ENCODE data around the gene CSMD2.

CSMD2 gene

GRCh38 chr1:33624261-33624990, 540.6 kb downstream of the CSMD2 start:
- in situ Hi-C loops (cut with HindIII; ENCODE audit: low sequenced_read_pairs): no loop called here
- no peak overlapping the region for H3K4me3 ChIP-seq (ENCODE audit: low read depth, low read length)
- DNase-seq (ENCODE audit: low read depth, low spot score): no peak
- no peak for TF ChIP-seq CTCF (IDR thresholded peaks at IDR 0.05; ENCODE audit: low read depth, low read length)

DNA sequence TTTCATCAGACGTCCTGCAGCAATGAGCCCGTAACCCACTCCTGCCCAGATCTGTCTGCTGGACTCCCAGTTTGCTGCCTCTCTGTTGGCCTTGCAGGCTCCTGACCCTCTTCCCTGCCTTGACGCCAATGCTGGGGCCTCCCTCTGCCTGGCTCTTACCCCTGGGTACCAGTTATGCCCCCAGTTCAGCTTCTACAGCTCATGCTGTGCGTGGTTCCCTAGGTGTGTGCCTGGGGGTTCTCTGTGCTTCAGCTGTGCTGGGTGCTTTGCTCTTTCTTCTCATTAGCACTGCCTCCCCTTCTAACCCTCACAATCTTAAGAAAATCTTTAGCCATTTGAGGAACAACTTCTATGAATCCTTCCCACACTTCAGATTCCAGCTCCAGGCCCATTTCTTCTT, 541.2 kb downstream of the CSMD2 start:
- no peak for TF ChIP-seq CTCF (IDR thresholded peaks at IDR 0.05; ENCODE audit: low read depth, low read length)
- no peak for DNase-seq (ENCODE audit: low read depth, low spot score)
- in situ Hi-C loops (cut with HindIII; ENCODE audit: low sequenced_read_pairs): no loop called here
- no peak overlapping the region for H3K4me3 ChIP-seq (ENCODE audit: low read depth, low read length)

- no peak overlapping the region for H3K4me3 ChIP-seq (ENCODE audit: low read depth, low read length)
- TF ChIP-seq CTCF (IDR thresholded peaks at IDR 0.05; ENCODE audit: low read depth, low read length): no peak
- no peak for DNase-seq (ENCODE audit: low read depth, low spot score)
- in situ Hi-C loops (cut with HindIII; ENCODE audit: low sequenced_read_pairs): no loop called here
Measured at GRCh38 chr1:33622757-33623156, 542.3 kb downstream of the CSMD2 start.

- TF ChIP-seq CTCF (IDR thresholded peaks at IDR 0.05; ENCODE audit: low read depth, low read length): no peak
- H3K4me3 ChIP-seq (ENCODE audit: low read depth, low read length): no peak overlapping the region
- in situ Hi-C loops (cut with HindIII; ENCODE audit: low sequenced_read_pairs): no loop called here
- no peak for DNase-seq (ENCODE audit: low read depth, low spot score)
Measured at GRCh38 chr1:33618636-33619035, 546.4 kb downstream of the CSMD2 start.

DNA sequence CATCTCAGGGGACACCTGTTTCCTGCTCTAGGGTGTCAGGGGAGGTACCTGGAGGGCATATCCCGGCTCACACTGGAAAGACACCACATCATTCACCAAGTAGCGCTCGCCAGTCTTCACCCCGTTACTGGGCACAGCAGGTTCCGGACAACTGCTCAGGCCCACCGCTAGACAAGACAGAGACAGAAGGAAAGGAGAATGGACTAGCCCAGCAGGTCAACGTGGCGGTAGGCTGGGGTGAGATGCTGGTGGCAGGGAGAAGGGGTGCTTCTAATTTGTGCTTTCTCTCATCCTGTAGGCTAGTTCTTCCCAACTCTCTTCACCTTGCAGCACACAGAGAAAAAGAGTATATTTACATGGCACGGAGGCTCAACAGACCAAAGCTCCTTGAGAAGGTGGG, 547.6 kb downstream of the CSMD2 start:
- in situ Hi-C loops (cut with HindIII; ENCODE audit: low sequenced_read_pairs): no loop called here
- no peak for TF ChIP-seq CTCF (IDR thresholded peaks at IDR 0.05; ENCODE audit: low read depth, low read length)
- no peak overlapping the region for H3K4me3 ChIP-seq (ENCODE audit: low read depth, low read length)
- no peak for DNase-seq (ENCODE audit: low read depth, low spot score)

DNA sequence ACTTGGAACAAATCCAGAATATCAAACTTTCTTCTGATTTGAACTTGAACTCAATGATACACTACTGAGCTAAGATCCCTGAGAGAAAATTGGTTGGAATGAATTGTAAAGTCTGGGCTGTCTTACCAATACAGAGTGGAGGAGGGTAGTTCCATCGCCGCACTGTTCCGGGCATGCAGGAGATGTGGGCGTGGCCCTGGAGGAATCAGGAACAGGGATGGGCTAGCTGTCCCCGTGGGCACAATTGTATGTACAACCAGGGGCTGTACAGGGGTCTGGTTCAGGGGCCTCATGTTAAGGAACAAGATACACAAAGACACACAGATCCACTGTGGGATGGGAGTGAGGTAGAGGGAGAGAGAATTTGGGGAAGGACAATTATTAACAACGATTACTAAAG, 548.2 kb downstream of the CSMD2 start:
- in situ Hi-C loops (cut with HindIII; ENCODE audit: low sequenced_read_pairs): no loop called here
- no peak overlapping the region for H3K4me3 ChIP-seq (ENCODE audit: low read depth, low read length)
- no peak for DNase-seq (ENCODE audit: low read depth, low spot score)
- no peak for TF ChIP-seq CTCF (IDR thresholded peaks at IDR 0.05; ENCODE audit: low read depth, low read length)

Measured in astrocyte of the spinal cord (primary cell).